AG04450 (cell line): ENCODE results near the gene ZNF208. TPM values are rescaled to one million over a fixed set of nuclear protein-coding genes. Genes with fewer than 3 reads are reported as not detected.

Experiments used
- CTCF ChIA-PET: fragments of 300-600, 350-600 bp; formaldehyde crosslinking; extraction: SDS; loops from one replicate; lab custom pipeline; 2022; ENCODE audit warnings: antibody characterized with exemption, inconsistent platforms; lab: Charles Lee
- POLR2A ChIA-PET: fragments of 350-600 bp; formaldehyde crosslinking; extraction: SDS; loops from one replicate; lab custom pipeline; 2021; ENCODE audit warnings: antibody characterized with exemption, inconsistent platforms; lab: Yijun Ruan, JAX
- DNase-seq: peaks from one replicate; pipeline ENCODE4 v3.0.0-alpha.2; 2011; ENCODE audit warnings: low read depth, low spot score
- H3K27ac ChIP-seq: one replicate; pipeline ENCODE4 v1.5.1; 2012; ENCODE audit warnings: low read depth, low read length, control low read depth
- H3K27me3 ChIP-seq: one replicate; pipeline ENCODE4 v1.6.0; 2012; ENCODE audit warnings: low read length; ENCODE audit not compliant: control insufficient read depth, insufficient read depth
- H3K4me3 ChIP-seq: 2 replicates; pipeline ENCODE4 v1.5.1; 2011; ENCODE audit warnings: mild to moderate bottlenecking, low read depth, low read length, control low read depth
- H3K9me3 ChIP-seq: 2 replicates; pipeline ENCODE4 v1.5.1; 2012; ENCODE audit warnings: low read length; ENCODE audit not compliant: control insufficient read depth, insufficient read depth
- polyA plus RNA-seq: library from polyadenylated mRNA; depleted of rRNA; stranded (reverse); fragments of >200 nt; gene quantifications from 2 replicates; pipeline ENCODE4 v1.2.3, GENCODE V29; 2011
- TF ChIP-seq, protein P1 (sequence below): IDR thresholded peaks from 2 replicates; pipeline ENCODE4 v1.5.1; 2011; ENCODE audit warnings: low read depth, low read length, control low read depth, inconsistent platforms

Gene ZNF208
- polyA plus RNA-seq, 1 experiment: not detected

GRCh38 chr19:21922276-21922675, 88.5 kb downstream of the ZNF208 start:
- POLR2A ChIA-PET: no interaction called here
- peaks cover 17% of the 10 kb centered on the region; the same call in 1 of the 2 replicates for H3K9me3 ChIP-seq
- TF ChIP-seq, protein P1, sequence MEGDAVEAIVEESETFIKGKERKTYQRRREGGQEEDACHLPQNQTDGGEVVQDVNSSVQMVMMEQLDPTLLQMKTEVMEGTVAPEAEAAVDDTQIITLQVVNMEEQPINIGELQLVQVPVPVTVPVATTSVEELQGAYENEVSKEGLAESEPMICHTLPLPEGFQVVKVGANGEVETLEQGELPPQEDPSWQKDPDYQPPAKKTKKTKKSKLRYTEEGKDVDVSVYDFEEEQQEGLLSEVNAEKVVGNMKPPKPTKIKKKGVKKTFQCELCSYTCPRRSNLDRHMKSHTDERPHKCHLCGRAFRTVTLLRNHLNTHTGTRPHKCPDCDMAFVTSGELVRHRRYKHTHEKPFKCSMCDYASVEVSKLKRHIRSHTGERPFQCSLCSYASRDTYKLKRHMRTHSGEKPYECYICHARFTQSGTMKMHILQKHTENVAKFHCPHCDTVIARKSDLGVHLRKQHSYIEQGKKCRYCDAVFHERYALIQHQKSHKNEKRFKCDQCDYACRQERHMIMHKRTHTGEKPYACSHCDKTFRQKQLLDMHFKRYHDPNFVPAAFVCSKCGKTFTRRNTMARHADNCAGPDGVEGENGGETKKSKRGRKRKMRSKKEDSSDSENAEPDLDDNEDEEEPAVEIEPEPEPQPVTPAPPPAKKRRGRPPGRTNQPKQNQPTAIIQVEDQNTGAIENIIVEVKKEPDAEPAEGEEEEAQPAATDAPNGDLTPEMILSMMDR: no peak
- H3K4me3 ChIP-seq: no peak overlapping the region
- CTCF ChIA-PET: no interaction called here
- no peaks in the 10 kb centered on the region for H3K27me3 ChIP-seq
- H3K27ac ChIP-seq: no peak overlapping the region
- no peak for DNase-seq

GRCh38 chr19:21921691-21922180, 89.0 kb downstream of the ZNF208 start:
- H3K9me3 ChIP-seq: peaks cover 17% of the 10 kb centered on the region; the same call in 1 of the 2 replicates
- ChIA-PET CTCF (no interaction called here), POLR2A (no interaction called here)
- H3K27me3 ChIP-seq: no peaks in the 10 kb centered on the region
- TF ChIP-seq, protein P1: no peak
- DNase-seq: no peak
- no peak overlapping the region for H3K27ac ChIP-seq
- no peak overlapping the region for H3K4me3 ChIP-seq

DNA sequence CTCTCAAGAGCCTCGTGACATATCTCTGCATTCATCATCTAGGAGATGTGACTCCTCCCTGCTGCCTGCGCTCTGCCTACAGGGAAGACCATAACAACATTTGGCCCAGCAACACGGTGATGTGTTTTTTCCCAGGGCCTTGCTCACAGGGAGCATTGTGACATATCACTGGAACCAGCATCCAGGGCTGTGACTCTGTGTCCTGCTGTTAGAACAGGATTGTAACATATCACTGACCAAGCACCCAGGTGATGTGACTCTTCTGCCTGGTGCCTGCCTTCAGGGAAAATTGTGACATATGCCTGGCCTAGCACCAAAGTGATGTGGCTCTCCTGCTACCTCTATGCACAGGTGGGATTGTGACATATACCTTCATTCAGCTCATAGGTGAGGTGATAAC, 95.3 kb downstream of the ZNF208 start:
- Histone ChIP-seq H3K9me3 (peaks cover 37% of the 10 kb centered on the region; the same call in 1 of the 2 replicates), H3K27ac (no peak overlapping the region), H3K4me3 (no peak overlapping the region), H3K27me3 (no peaks in the 10 kb centered on the region)
- POLR2A ChIA-PET: no interaction called here
- CTCF ChIA-PET: no interaction called here
- TF ChIP-seq, protein P1: no peak
- DNase-seq: no peak

DNA sequence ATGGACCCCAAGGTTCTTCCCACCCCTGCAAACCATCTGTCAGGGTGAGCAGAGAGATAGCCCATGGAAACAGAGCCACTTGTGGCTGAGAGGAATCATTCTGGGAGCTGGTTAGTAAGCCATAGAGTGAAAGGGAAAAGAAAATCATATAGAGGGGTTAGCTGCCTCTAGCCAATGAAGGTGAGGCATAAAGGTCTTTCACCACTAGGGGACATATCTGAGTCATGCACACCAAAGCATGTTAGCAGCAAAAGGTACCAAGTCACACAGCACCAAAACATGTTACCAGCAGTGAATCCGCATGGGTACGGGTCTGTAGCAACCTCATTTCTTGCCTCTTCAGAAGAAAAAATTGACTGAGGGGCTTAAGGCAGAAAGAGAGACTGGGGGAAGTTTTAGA, 98.1 kb downstream of the ZNF208 start:
- CTCF ChIA-PET: no interaction called here
- Histone ChIP-seq H3K27ac (no peak overlapping the region), H3K4me3 (no peak overlapping the region), H3K27me3 (no peaks in the 10 kb centered on the region), H3K9me3 (peaks cover 30% of the 10 kb centered on the region; the same call in 1 of the 2 replicates)
- POLR2A ChIA-PET: no interaction called here
- TF ChIP-seq, protein P1: no peak
- no peak for DNase-seq

DNA sequence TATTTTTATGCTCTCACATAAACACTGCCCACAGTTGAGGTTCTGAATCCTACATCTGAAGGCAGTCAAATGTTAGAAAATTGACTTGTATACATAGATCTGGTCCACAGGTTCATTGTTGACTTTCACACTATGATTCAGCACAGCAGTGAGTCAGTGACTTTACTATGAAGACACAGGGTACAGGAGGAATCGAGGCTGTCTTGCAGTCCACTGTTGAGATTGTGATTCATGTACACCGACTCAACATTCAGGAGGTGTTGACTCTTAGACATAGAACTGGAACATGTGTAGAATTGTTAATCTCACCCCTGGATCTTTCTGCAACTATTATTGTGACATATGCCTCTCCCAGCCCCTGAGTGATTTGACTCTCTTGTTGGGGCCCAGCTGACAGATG, 100.4 kb downstream of the ZNF208 start:
- CTCF ChIA-PET: no interaction called here
- TF ChIP-seq, protein P1: no peak
- no peak overlapping the region for H3K4me3 ChIP-seq
- no peak overlapping the region for H3K27ac ChIP-seq
- peaks cover 28% of the 10 kb centered on the region; the same call in 1 of the 2 replicates for H3K9me3 ChIP-seq
- no peaks in the 10 kb centered on the region for H3K27me3 ChIP-seq
- no peak for DNase-seq
- POLR2A ChIA-PET: no interaction called here
